Measurements from ENCODE around the gene FGF14.

FGF14 gene

DNA sequence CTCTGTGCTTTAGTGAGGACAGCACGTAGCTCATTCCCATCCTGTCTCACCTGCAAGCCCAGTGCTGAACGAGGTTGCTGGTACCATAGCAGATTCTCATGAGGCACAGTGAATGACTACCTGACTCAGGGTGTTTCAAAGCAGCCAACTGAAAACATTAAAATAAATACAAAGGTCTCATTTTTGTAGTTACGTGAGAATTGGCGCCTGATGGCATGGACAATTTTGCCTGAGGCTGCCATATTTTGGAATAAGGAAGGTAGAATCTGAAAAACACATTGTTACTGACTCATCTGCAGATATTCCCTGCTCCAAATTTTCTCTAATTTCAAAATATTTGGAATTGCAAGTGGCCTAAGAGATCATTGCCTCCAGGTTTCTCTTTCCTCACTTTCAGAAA, 429.7 kb downstream of the FGF14 start:
- no peaks in the 10 kb centered on the region for H3K27me3 ChIP-seq (ENCODE audit: control insufficient read depth, insufficient read depth, low read length)
- H3K4me2 ChIP-seq (ENCODE audit: low read length), result no peak overlapping the region
- no peak for TF ChIP-seq CTCF (IDR thresholded peaks at IDR 0.05)
- no peaks in the 10 kb centered on the region for H3K9me3 ChIP-seq (ENCODE audit: control insufficient read depth, low read length)
- H3K4me3 ChIP-seq (ENCODE audit: low read depth, low read length), result no peak overlapping the region
- H3K9ac ChIP-seq, result no peak overlapping the region
- no peak overlapping the region for H2AFZ ChIP-seq
- no peak overlapping the region for H3K27ac ChIP-seq
- H3K79me2 ChIP-seq, result no peaks in the 10 kb centered on the region
- no peaks in the 10 kb centered on the region for H3K4me1 ChIP-seq
- no peaks in the 10 kb centered on the region for H3K36me3 ChIP-seq (ENCODE audit: control insufficient read depth, insufficient read depth, low read length)

GRCh38 chr13:101970341-101970740, 431.5 kb downstream of the FGF14 start:
- H3K4me3 ChIP-seq (ENCODE audit: low read depth, low read length), result no peak overlapping the region
- H3K9me3 ChIP-seq (ENCODE audit: control insufficient read depth, low read length), result no peaks in the 10 kb centered on the region
- no peaks in the 10 kb centered on the region for H3K4me1 ChIP-seq
- H3K4me2 ChIP-seq (ENCODE audit: low read length), result no peak overlapping the region
- H3K27ac ChIP-seq, result no peak overlapping the region
- H3K9ac ChIP-seq, result no peak overlapping the region
- H3K27me3 ChIP-seq (ENCODE audit: control insufficient read depth, insufficient read depth, low read length), result no peaks in the 10 kb centered on the region
- no peak overlapping the region for H2AFZ ChIP-seq
- no peaks in the 10 kb centered on the region for H3K79me2 ChIP-seq
- H3K36me3 ChIP-seq (ENCODE audit: control insufficient read depth, insufficient read depth, low read length), result no peaks in the 10 kb centered on the region
- no peak for TF ChIP-seq CTCF (IDR thresholded peaks at IDR 0.05)

- Histone ChIP-seq H3K4me3 (ENCODE audit: low read depth, low read length) (no peak overlapping the region), H3K27me3 (ENCODE audit: control insufficient read depth, insufficient read depth, low read length) (no peaks in the 10 kb centered on the region), H3K27ac (no peak overlapping the region), H3K4me2 (ENCODE audit: low read length) (no peak overlapping the region), H3K4me1 (no peaks in the 10 kb centered on the region), H3K9me3 (ENCODE audit: control insufficient read depth, low read length) (no peaks in the 10 kb centered on the region), H2AFZ (no peak overlapping the region), H3K79me2 (no peaks in the 10 kb centered on the region), H3K36me3 (ENCODE audit: control insufficient read depth, insufficient read depth, low read length) (no peaks in the 10 kb centered on the region), H3K9ac (no peak overlapping the region)
- TF ChIP-seq CTCF (IDR thresholded peaks at IDR 0.05), result no peak
Measured at GRCh38 chr13:101967781-101968180, 434.1 kb downstream of the FGF14 start.

GRCh38 chr13:101967216-101967615, 434.6 kb downstream of the FGF14 start:
- no peaks in the 10 kb centered on the region for H3K79me2 ChIP-seq
- H3K4me3 ChIP-seq (ENCODE audit: low read depth, low read length), result no peak overlapping the region
- no peak for TF ChIP-seq CTCF (IDR thresholded peaks at IDR 0.05)
- no peak overlapping the region for H3K9ac ChIP-seq
- no peaks in the 10 kb centered on the region for H3K9me3 ChIP-seq (ENCODE audit: control insufficient read depth, low read length)
- no peaks in the 10 kb centered on the region for H3K4me1 ChIP-seq
- H2AFZ ChIP-seq, result no peak overlapping the region
- H3K36me3 ChIP-seq (ENCODE audit: control insufficient read depth, insufficient read depth, low read length), result no peaks in the 10 kb centered on the region
- H3K27me3 ChIP-seq (ENCODE audit: control insufficient read depth, insufficient read depth, low read length), result no peaks in the 10 kb centered on the region
- H3K27ac ChIP-seq, result no peak overlapping the region
- H3K4me2 ChIP-seq (ENCODE audit: low read length), result no peak overlapping the region

GRCh38 chr13:101965096-101965495, 436.8 kb downstream of the FGF14 start:
- Histone ChIP-seq H3K27me3 (ENCODE audit: control insufficient read depth, insufficient read depth, low read length) (no peaks in the 10 kb centered on the region), H3K27ac (no peak overlapping the region), H3K4me1 (no peaks in the 10 kb centered on the region), H2AFZ (no peak overlapping the region), H3K79me2 (no peaks in the 10 kb centered on the region), H3K36me3 (ENCODE audit: control insufficient read depth, insufficient read depth, low read length) (no peaks in the 10 kb centered on the region), H3K9me3 (ENCODE audit: control insufficient read depth, low read length) (no peaks in the 10 kb centered on the region), H3K4me3 (ENCODE audit: low read depth, low read length) (no peak overlapping the region), H3K9ac (no peak overlapping the region), H3K4me2 (ENCODE audit: low read length) (no peak overlapping the region)
- no peak for TF ChIP-seq CTCF (IDR thresholded peaks at IDR 0.05)
